GM12878 (cell line): Measurements from ENCODE around the gene FGD6. TPM values are rescaled to one million over a fixed set of nuclear protein-coding genes. Genes with fewer than 3 reads are reported as not detected.

Experiments
- ATAC-seq: fragments of 200-7000 bp; cut with Tn5 transposase; 3 replicates; pipeline ENCODE4 v1.9.1; 2020; ENCODE audit warnings: mild to moderate bottlenecking, moderate library complexity
- BruUV-seq: library from RNA; stranded (reverse); fragments of 400-500 nt; replicated peaks from 2 replicates; lab custom pipeline; 2021; lab: Mats Ljungman, UMichigan
- CTCF ChIA-PET: fragments of 300-600 bp; sonication (Branson Sonifier 250); formaldehyde crosslinking; extraction: SDS; loops from one replicate; lab custom pipeline; 2021; ENCODE audit warnings: inconsistent platforms; lab: Yijun Ruan, JAX
- POLR2A ChIA-PET: fragments of 350-600 bp; formaldehyde crosslinking; extraction: SDS; loops from one replicate; lab custom pipeline; 2021; ENCODE audit warnings: inconsistent platforms; lab: Charles Lee
- RAD21 ChIA-PET: fragments of 300-600 bp; sonication (Branson Sonifier 250); formaldehyde crosslinking; loops from one replicate; lab custom pipeline; 2023; ENCODE audit warnings: antibody characterized with exemption; ENCODE audit not compliant: unreplicated experiment; lab: Charles Lee
- SMC1A ChIA-PET: fragments of 300-600 bp; sonication (Branson Sonifier 250); formaldehyde crosslinking; loops from one replicate; lab custom pipeline; 2023; ENCODE audit not compliant: unreplicated experiment, uncharacterized antibody; lab: Charles Lee
- DNase-seq: peaks from one replicate; pipeline ENCODE4 v3.0.0-alpha.2; 2011; ENCODE audit warnings: low read depth, low spot score
- FAIRE-seq: peaks from 3 replicates; lab custom pipeline; 2011; peaks lifted over from hg19 to GRCh38; lab: Jason Lieb, UNC
- H2AFZ ChIP-seq: 2 replicates; pipeline ENCODE4 v1.6.0; 2011; ENCODE audit warnings: low read depth, low read length, control low read depth; ENCODE audit not compliant: control insufficient read depth
- H3K27ac ChIP-seq: 2 replicates; pipeline ENCODE4 v1.5.1; 2011; ENCODE audit warnings: control low read depth; ENCODE audit not compliant: control insufficient read depth, insufficient read depth
- H3K27me3 ChIP-seq, 2 experiments: replicated peaks in 1 of 2; 2 replicates each; pipeline versions ENCODE4 v1.6.0 to v1.6.1; 2011; ENCODE audit warnings: low read length in 1 of 2; ENCODE audit not compliant: control insufficient read depth in 2 of 2, insufficient read depth in 2 of 2
- H3K36me3 ChIP-seq, 2 experiments: 2 replicates each; pipeline ENCODE4 v1.5.1; 2011; ENCODE audit warnings: low read length in 1 of 2; ENCODE audit not compliant: control insufficient read depth in 2 of 2, insufficient read depth in 2 of 2
- H3K4me1 ChIP-seq: 2 replicates; pipeline ENCODE4 v1.6.1; 2011; ENCODE audit warnings: mild to moderate bottlenecking, low read length, moderate library complexity, mixed read lengths; ENCODE audit not compliant: control insufficient read depth, insufficient read depth
- H3K4me2 ChIP-seq: 2 replicates; pipeline ENCODE4 v1.6.0; 2011; ENCODE audit warnings: control low read depth; ENCODE audit not compliant: control insufficient read depth, insufficient read depth
- H3K4me3 ChIP-seq: fragments of 200-600 bp; sonication (generic); 2 replicates; pipeline ENCODE4 v1.5.1; 2016
- H3K79me2 ChIP-seq: 2 replicates; pipeline ENCODE4 v1.6.0; 2011; ENCODE audit warnings: low read length; ENCODE audit not compliant: control insufficient read depth, insufficient read depth
- H3K9ac ChIP-seq: 2 replicates; pipeline ENCODE4 v1.8.0; 2011; ENCODE audit warnings: low read length, control low read depth, mixed read lengths; ENCODE audit not compliant: control insufficient read depth, insufficient read depth
- H3K9me3 ChIP-seq: replicated peaks from 3 replicates; pipeline ENCODE4 v1.5.1; 2011; ENCODE audit warnings: mild to moderate bottlenecking, low read length; ENCODE audit not compliant: control insufficient read depth, insufficient read depth
- H4K20me1 ChIP-seq: 2 replicates; pipeline ENCODE4 v1.6.0; 2011; ENCODE audit not compliant: control insufficient read depth, insufficient read depth
- ESRRA ChIP-seq: IDR thresholded peaks from 2 replicates; pipeline ENCODE4 v1.6.1; 2012; ENCODE audit warnings: mild to moderate bottlenecking, low read length, improper control_type of control experiment
- POLR2AphosphoS2 ChIP-seq: IDR thresholded peaks from 2 replicates; pipeline ENCODE4 v1.6.1; 2011; ENCODE audit warnings: low read depth, mild to moderate bottlenecking, low read length, improper control_type of control experiment, moderate library complexity
- RELB ChIP-seq: fragments of 450-650 bp; IDR thresholded peaks from 2 replicates; pipeline ENCODE4 v1.6.1; 2017; ENCODE audit warnings: low read depth, mild to moderate bottlenecking, moderate library complexity
- WGBS: methylation state at CpG from one replicate; pipeline ENCODE4 v1.1.6; 2016; ENCODE audit warnings: low lambda C conversion rate; ENCODE audit not compliant: insufficient replicate concordance, insufficient coverage; ENCODE audit errors: missing lambda C conversion rate; 5-methylcytosine and 5-hydroxymethylcytosine counted together
- in situ Hi-C: fragments of 300-500 bp; cut with MboI; formaldehyde crosslinking; loops from 9 replicates; pipeline ENCODE4 v1.14.3; 2018; ENCODE audit warnings: mixed read lengths
- intact Hi-C: fragments of 100-400 bp; cut with micrococcal nuclease; formaldehyde crosslinking; loops from one replicate; pipeline ENCODE4 v1.14.2; 2022; ENCODE audit not compliant: unreplicated experiment
- polyA plus RNA-seq, 11 experiments: library from polyadenylated mRNA; depleted of rRNA in 4 of 11; unstranded in 6 of 11; stranded (reverse) in 5 of 11; fragments of >200 nt; fragmentation: Nextera tagmentation in 4 of 11; fragmentation: Illumina TruSeq in 1 of 11; extraction: Ambion mirVana in 4 of 11; extraction: Trizol in 1 of 11; gene quantifications; 1 replicate in 1 of 11; 2 replicates in 10 of 11; pipeline versions ENCODE4 v1.2.1 to v1.2.3, GENCODE V29; 2011 to 2016; ENCODE audit warnings: inconsistent platforms in 2 of 11, missing spikeins in 2 of 11, low read depth in 1 of 11
- total RNA-seq, 4 experiments: library from RNA; depleted of rRNA in 3 of 4; stranded (reverse); fragments of >200 nt in 3 of 4; fragmentation: Illumina TruSeq in 1 of 4; extraction: Trizol in 1 of 4; gene quantifications; 2 replicates each; pipeline versions ENCODE4 v1.2.1 to v1.2.3, GENCODE V29; 2013 to 2021

Gene FGD6
- total and polyA plus RNA-seq, 10 of the 15 experiments (the other 5 are each of a cell fraction or from before 2014, with no cell fraction given): 2.4 to 15.5 (median 8.9) TPM

DNA sequence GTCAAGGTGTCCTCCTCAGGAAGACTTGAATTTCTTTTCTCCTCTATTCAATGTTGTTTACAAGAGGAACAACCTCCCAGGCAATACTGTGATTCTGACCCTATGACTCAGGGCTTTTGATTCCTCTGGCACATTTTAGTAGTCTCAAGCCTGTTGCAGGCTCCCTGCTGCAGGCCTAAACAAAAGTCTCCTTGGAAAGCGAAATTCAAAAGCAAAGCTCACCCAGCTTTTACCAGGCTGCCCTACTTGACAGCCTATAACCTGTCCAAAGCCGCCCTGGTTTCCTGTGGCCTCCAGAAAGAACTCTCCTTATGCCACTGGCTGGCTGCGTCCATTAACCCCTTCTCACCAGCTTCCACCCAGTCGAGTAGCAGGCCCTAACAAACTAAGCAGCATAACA lies 11.6 kb downstream of the FGD6 start:
- no peak for DNase-seq
- peaks cover 3% of the 10 kb centered on the region for H3K79me2 ChIP-seq
- TF ChIP-seq POLR2AphosphoS2 (no peak), RELB (no peak), ESRRA (no peak)
- TF ChIP-seq, all 136 proteins: peak for 0
- H3K27ac ChIP-seq: peak overlapping the region; percentile 50
- FAIRE-seq (no peak), ATAC-seq (no peak; the same call in 2 of the 3 replicates)
- ChIA-PET CTCF (interaction anchor here (1.7 kb wide), 1 partner anchor 12 kb away, joined by 3 read pairs; the partner anchor contains the start of genes FGD6 and VEZT), RAD21 (no interaction called here), POLR2A (interaction anchor here (1.0 to 1.7 kb wide), 2 partner anchors 9 to 17 kb away, joined by 3 to 5 read pairs; no protein-coding TSS in a partner anchor), SMC1A (interaction anchor here (0.6 to 2.3 kb wide), 3 partner anchors 9 to 88 kb away, joined by 3 to 5 read pairs (median 3); no protein-coding TSS in a partner anchor)
- intact Hi-C loops: no loop called here
- no peak overlapping the region for H3K4me3 ChIP-seq
- no peaks in the 10 kb centered on the region for H3K9me3 ChIP-seq
- WGBS: 34% methylated on average over 4 of the region's 4 CpGs
- H3K36me3 ChIP-seq: no peaks in the 10 kb centered on the region
- BruUV-seq: no TSS peak
- H3K4me2 ChIP-seq: peak overlapping the region; percentile 4; the same call in 1 of the 2 replicates
- peak overlapping the region; percentile 44 for H2AFZ ChIP-seq
- H3K4me1 ChIP-seq: peaks cover 33% of the 10 kb centered on the region
- no peaks in the 10 kb centered on the region for H3K27me3 ChIP-seq
- no peaks in the 10 kb centered on the region for H4K20me1 ChIP-seq
- H3K9ac ChIP-seq: peak overlapping the region; percentile 14; the same call in 1 of the 2 replicates
- in situ Hi-C loops: no loop called here
